HUES48 (cell line): ENCODE results near the gene PDE4B.

Source experiments
- H3K27ac ChIP-seq: one replicate; pipeline ENCODE4 v1.7.0; 2013; ENCODE audit warnings: low read depth, low read length, inconsistent platforms
- H3K27me3 ChIP-seq: 2 replicates; pipeline ENCODE4 v1.6.1; 2013; ENCODE audit warnings: mild to moderate bottlenecking, low read length; ENCODE audit not compliant: control insufficient read depth, insufficient read depth
- H3K36me3 ChIP-seq: 2 replicates; pipeline ENCODE4 v1.6.1; 2013; ENCODE audit warnings: low read length; ENCODE audit not compliant: control insufficient read depth, insufficient read depth
- H3K4me1 ChIP-seq: 2 replicates; pipeline ENCODE4 v1.6.1; 2013; ENCODE audit warnings: mild to moderate bottlenecking, low read length; ENCODE audit not compliant: control insufficient read depth, insufficient read depth
- H3K4me3 ChIP-seq: 2 replicates; pipeline ENCODE4 v1.5.1; 2013; ENCODE audit warnings: mild to moderate bottlenecking, low read depth, low read length
- H3K9ac ChIP-seq: 2 replicates; pipeline ENCODE4 v1.6.1; 2013; ENCODE audit warnings: mild to moderate bottlenecking, low read depth, low read length, moderate library complexity
- H3K9me3 ChIP-seq: 2 replicates; pipeline ENCODE4 v1.6.1; 2013; ENCODE audit warnings: low read length; ENCODE audit not compliant: control insufficient read depth, insufficient read depth

Gene PDE4B

GRCh38 chr1:66359269-66359668 is 566.6 kb downstream of the PDE4B start:
- peaks cover 34% of the 10 kb centered on the region for H3K36me3 ChIP-seq
- no peaks in the 10 kb centered on the region for H3K27me3 ChIP-seq
- H3K4me1 ChIP-seq: peaks cover 34% of the 10 kb centered on the region
- H3K9me3 ChIP-seq: no peaks in the 10 kb centered on the region
- H3K4me3 ChIP-seq: no peak overlapping the region
- H3K9ac ChIP-seq: no peak overlapping the region
- no peak overlapping the region for H3K27ac ChIP-seq

- Histone ChIP-seq H3K9me3 (no peaks in the 10 kb centered on the region), H3K9ac (no peak overlapping the region), H3K36me3 (peaks cover 40% of the 10 kb centered on the region), H3K27me3 (no peaks in the 10 kb centered on the region), H3K27ac (no peak overlapping the region), H3K4me3 (no peak overlapping the region), H3K4me1 (peaks cover 28% of the 10 kb centered on the region)
Measured at GRCh38 chr1:66359815-66360214, 567.1 kb downstream of the PDE4B start.

DNA sequence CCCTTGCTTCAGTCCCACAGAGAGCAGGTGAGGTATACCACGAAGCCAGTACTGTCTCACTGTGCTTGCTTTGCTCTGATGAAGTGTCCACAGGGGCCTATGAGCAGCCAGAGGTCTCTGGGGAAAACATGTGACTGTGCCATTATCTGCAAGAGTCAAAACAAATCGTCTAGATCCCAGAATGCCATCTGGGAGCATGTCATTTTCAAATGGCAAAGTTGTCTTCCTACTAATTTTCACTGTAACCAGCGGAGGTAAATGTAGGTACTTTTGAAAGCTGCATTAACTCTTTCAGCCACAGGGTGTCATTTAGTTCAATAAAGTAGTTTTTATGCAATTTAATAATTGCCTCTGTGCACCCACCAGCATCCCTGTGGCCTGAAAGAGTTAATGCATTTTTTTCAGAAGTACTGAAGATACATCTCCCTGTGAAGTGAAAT is 567.6 kb downstream of the PDE4B start:
- Histone ChIP-seq H3K9me3 (no peaks in the 10 kb centered on the region), H3K4me3 (no peak overlapping the region), H3K4me1 (peaks cover 23% of the 10 kb centered on the region), H3K36me3 (peaks cover 45% of the 10 kb centered on the region), H3K27me3 (no peaks in the 10 kb centered on the region), H3K27ac (no peak overlapping the region), H3K9ac (no peak overlapping the region)

DNA sequence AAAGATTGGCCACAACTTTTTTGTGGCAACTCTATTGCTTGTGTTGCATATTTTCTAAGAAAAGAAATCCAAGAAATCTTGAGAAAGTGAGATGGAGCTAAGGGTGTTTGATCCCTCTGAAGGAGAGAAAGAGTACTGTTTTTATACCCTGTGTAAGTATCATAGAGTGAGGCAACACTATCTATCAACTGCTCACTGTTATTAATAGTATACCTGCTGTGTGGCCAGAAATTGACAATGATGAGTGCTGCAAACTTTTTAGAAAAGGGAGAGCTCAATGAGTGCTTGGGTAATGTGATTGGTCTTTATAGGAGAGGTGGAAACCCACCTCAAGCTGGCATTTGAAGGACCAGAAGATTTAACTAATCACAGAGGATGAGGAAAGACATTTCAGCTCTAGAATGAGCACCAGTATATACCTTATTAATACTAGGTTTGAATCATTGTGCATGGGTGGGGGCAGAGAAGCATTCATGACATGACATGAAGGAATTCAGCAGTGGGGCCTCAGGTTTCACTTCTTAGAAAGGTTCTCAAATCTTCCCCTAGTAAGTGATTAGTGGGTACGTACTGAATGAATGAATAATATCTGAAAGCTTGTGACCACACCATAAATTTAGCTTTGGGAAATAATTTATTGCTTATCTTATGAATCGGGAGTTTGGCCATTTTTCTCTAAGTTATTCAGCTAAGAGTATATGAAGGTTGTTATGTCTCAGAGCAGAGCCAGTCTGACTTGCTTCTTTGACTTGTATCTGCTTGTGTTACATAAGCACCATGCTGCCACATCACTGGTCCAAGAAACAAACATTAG is 572.1 kb downstream of the PDE4B start:
- Histone ChIP-seq H3K4me3 (no peak overlapping the region), H3K27me3 (no peaks in the 10 kb centered on the region), H3K4me1 (0 out of 2 replicates have a peak, but pooled peaks cover 4% of the 10 kb centered on the region), H3K9ac (no peak overlapping the region), H3K36me3 (peaks cover 85% of the 10 kb centered on the region), H3K9me3 (no peaks in the 10 kb centered on the region), H3K27ac (no peak overlapping the region)

GRCh38 chr1:66365635-66366034 is 572.9 kb downstream of the PDE4B start:
- no peaks in the 10 kb centered on the region for H3K9me3 ChIP-seq
- no peaks in the 10 kb centered on the region for H3K27me3 ChIP-seq
- H3K4me3 ChIP-seq: no peak overlapping the region
- no peaks in the 10 kb centered on the region for H3K4me1 ChIP-seq
- H3K36me3 ChIP-seq: peaks cover 91% of the 10 kb centered on the region
- no peak overlapping the region for H3K9ac ChIP-seq
- H3K27ac ChIP-seq: no peak overlapping the region

DNA sequence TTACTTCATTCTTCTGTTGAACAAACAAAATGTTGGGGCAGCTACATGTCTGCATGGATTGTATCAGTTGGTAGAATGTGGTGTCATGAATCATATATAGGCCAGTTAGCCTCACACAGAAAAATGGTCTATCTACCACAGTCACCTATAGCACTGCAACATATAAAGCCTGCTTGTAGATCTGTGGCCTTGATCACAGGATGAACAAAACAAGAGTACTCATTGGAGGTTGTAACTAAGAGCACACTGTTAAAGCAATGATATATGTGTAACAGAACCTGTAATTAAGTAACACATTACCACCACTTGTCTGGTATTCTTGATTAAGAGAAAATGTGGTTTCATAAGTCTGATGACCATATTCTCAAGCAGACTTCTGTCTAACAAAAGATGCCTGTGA is 573.9 kb downstream of the PDE4B start:
- H3K9me3 ChIP-seq: no peaks in the 10 kb centered on the region
- H3K27me3 ChIP-seq: no peaks in the 10 kb centered on the region
- H3K27ac ChIP-seq: no peak overlapping the region
- no peak overlapping the region for H3K9ac ChIP-seq
- no peaks in the 10 kb centered on the region for H3K4me1 ChIP-seq
- H3K4me3 ChIP-seq: no peak overlapping the region
- peaks cover 96% of the 10 kb centered on the region for H3K36me3 ChIP-seq

GRCh38 chr1:66367369-66367768 is 574.7 kb downstream of the PDE4B start:
- Histone ChIP-seq H3K27me3 (no peaks in the 10 kb centered on the region), H3K4me1 (no peaks in the 10 kb centered on the region), H3K36me3 (peaks cover 96% of the 10 kb centered on the region), H3K9me3 (no peaks in the 10 kb centered on the region), H3K4me3 (no peak overlapping the region), H3K9ac (no peak overlapping the region), H3K27ac (no peak overlapping the region)

- no peak overlapping the region for H3K4me3 ChIP-seq
- no peaks in the 10 kb centered on the region for H3K4me1 ChIP-seq
- H3K27me3 ChIP-seq: no peaks in the 10 kb centered on the region
- no peaks in the 10 kb centered on the region for H3K9me3 ChIP-seq
- H3K27ac ChIP-seq: no peak overlapping the region
- no peak overlapping the region for H3K9ac ChIP-seq
- H3K36me3 ChIP-seq: peaks cover 96% of the 10 kb centered on the region
Measured at GRCh38 chr1:66368261-66368660, 575.6 kb downstream of the PDE4B start.

DNA sequence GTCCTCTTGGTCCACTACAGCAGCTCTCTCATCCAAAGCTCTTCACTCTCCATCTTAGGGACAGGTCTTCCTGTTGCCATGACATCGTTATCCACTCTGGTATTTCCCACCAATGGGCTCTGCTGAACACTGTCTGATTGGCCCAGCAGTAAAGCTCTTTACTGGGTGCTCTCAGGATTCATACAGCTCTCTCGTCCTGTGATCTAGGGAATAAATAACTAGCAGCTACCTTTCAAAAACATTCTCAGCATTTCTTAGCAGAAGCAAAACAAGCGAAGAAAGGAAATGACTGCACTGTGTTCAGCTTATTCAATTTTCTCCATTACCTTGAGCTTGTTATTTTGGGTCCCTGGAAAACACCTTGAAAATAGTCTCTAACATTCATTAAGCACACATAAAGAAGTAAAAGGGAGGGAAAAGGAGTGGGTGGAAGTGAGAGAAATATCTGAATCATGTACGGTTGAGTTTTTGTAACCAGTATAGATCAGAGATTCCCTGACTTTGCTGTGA is 577.8 kb downstream of the PDE4B start:
- H3K36me3 ChIP-seq: peaks cover 81% of the 10 kb centered on the region
- H3K27me3 ChIP-seq: no peaks in the 10 kb centered on the region
- no peaks in the 10 kb centered on the region for H3K4me1 ChIP-seq
- H3K9ac ChIP-seq: no peak overlapping the region
- no peak overlapping the region for H3K4me3 ChIP-seq
- no peaks in the 10 kb centered on the region for H3K9me3 ChIP-seq
- no peak overlapping the region for H3K27ac ChIP-seq

DNA sequence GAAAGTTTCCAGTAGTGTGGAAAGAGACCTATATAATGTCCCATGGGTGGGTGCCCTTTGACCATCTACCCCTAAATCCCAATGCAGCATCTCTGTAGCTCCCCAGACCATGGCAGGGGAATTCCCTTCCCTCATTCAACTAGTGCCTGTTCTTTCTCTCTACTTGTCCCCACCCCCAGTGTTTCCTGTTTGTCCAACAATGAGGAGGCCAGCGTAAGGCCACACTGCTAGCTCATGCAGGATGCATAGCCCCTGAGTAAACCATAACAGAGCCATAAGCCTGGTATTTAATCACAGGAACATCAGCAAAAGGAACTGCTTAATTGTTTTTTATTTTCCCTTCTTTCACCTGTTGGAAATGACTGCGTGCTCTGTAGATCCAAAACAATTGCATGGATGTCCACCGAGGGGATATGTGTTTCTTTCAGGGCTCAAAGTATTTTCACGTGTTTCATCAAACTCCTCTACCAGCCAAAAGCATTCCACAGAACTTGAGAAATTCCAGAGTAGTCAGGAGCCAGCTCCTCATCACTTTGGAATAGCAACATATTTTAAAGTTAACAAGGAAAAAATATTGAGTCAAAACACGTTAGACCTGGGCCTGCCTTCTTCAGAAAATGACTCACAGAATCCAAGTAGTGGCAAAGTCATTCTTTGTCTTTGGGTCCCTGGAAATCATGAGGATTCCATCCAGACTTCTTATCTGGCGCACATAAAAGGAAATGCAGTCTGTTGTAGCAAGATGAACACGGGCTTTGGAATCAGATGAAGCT is 578.7 kb downstream of the PDE4B start:
- no peak overlapping the region for H3K27ac ChIP-seq
- no peak overlapping the region for H3K4me3 ChIP-seq
- H3K9ac ChIP-seq: no peak overlapping the region
- peaks cover 72% of the 10 kb centered on the region for H3K36me3 ChIP-seq
- no peaks in the 10 kb centered on the region for H3K27me3 ChIP-seq
- H3K4me1 ChIP-seq: no peaks in the 10 kb centered on the region
- no peaks in the 10 kb centered on the region for H3K9me3 ChIP-seq

DNA sequence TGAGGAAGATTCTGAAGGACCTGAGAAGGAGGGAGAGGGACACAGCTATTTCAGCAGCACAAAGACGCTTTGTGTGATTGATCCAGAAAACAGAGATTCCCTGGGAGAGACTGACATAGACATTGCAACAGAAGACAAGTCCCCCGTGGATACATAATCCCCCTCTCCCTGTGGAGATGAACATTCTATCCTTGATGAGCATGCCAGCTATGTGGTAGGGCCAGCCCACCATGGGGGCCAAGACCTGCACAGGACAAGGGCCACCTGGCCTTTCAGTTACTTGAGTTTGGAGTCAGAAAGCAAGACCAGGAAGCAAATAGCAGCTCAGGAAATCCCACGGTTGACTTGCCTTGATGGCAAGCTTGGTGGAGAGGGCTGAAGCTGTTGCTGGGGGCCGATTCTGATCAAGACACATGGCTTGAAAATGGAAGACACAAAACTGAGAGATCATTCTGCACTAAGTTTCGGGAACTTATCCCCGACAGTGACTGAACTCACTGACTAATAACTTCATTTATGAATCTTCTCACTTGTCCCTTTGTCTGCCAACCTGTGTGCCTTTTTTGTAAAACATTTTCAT is 579.9 kb downstream of the PDE4B start:
- no peak overlapping the region for H3K27ac ChIP-seq
- H3K36me3 ChIP-seq: peaks cover 60% of the 10 kb centered on the region
- no peaks in the 10 kb centered on the region for H3K9me3 ChIP-seq
- H3K4me3 ChIP-seq: no peak overlapping the region
- no peaks in the 10 kb centered on the region for H3K27me3 ChIP-seq
- H3K4me1 ChIP-seq: no peaks in the 10 kb centered on the region
- H3K9ac ChIP-seq: no peak overlapping the region
